ENCODE results near the gene PIK3CB. TPM values are rescaled to one million over a fixed set of nuclear protein-coding genes. Genes with fewer than 3 reads are reported as not detected.

Gene PIK3CB
- total and polyA plus RNA-seq, 2 of the 8 experiments (the other 6 are each of a cell fraction or from before 2014, with no cell fraction given): 8.3 to 35.2 TPM

GRCh38 chr3:138797508-138798038 is 37.2 kb downstream of the PIK3CB start (continued):
- TF ChIP-seq POU5F1 (IDR thresholded peaks at IDR 0.05; ENCODE audit: low read depth, low read length) (no peak), YY1 (IDR thresholded peaks at IDR 0.05; ENCODE audit: low read depth, low read length) (no peak), CHD2 (IDR thresholded peaks at IDR 0.05; ENCODE audit: low read length) (no peak), RAD21 (IDR thresholded peaks at IDR 0.05 in 1 of 2, conservative IDR thresholded peaks at IDR 0.05 in 1 of 2; ENCODE audit: low read depth in 2 of 2, low read length in 2 of 2) (no peak), ATF3 (IDR thresholded peaks at IDR 0.05; ENCODE audit: insufficient read depth, low read depth, low read length) (no peak), NRF1 (IDR thresholded peaks at IDR 0.05; ENCODE audit: low read depth, low read length) (no peak), CHD7 (IDR thresholded peaks at IDR 0.05; ENCODE audit: insufficient replicate concordance, low read length) (no peak), CBX8 (IDR thresholded peaks at IDR 0.05; ENCODE audit: borderline replicate concordance, low read depth, low read length) (no peak), SP2 (IDR thresholded peaks at IDR 0.05; ENCODE audit: low read length) (no peak), EP300 (IDR thresholded peaks at IDR 0.05; ENCODE audit: borderline replicate concordance in 1 of 2, low read depth in 2 of 2, low read length in 2 of 2) (no peak)
